22Rv1 (cell line): ENCODE data around the gene SHCBP1L.
"Not testable (repeated sequence)": the region's sequence is repeated elsewhere in the genome, so short reads cannot be mapped to it uniquely, and the experiment has no call there.

Experiments
- ZFX ChIP-seq: fragments of 450-650 bp; IDR thresholded peaks from 2 replicates; pipeline ENCODE4 v1.6.1; 2017; ENCODE audit warnings: antibody characterized with exemption, borderline replicate concordance
- TF ChIP-seq, protein P1 (sequence below): fragments of 450-650 bp; IDR thresholded peaks from 2 replicates; pipeline ENCODE4 v1.5.1; 2017; ENCODE audit warnings: mild to moderate bottlenecking

DNA sequence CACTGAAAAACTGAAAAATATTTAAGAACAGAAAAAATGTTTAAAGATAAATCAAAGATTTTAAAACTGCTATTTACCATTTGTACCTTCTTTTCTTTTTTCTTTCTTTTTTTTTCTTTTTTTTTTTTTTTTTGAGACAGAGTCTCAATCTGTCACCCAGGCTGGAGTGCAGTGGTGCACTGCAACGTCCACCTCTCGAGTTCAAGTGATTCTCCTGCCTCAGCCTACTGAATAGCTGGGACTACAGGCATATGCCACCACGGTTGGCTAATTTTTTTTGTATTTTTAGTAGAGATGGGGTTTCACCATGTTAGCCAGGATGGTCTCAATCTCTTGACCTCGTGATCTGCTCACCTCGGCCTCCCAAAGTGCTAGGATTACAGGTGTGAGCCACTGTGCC lies 51.0 kb downstream of the SHCBP1L start:
- TF ChIP-seq, protein P1, sequence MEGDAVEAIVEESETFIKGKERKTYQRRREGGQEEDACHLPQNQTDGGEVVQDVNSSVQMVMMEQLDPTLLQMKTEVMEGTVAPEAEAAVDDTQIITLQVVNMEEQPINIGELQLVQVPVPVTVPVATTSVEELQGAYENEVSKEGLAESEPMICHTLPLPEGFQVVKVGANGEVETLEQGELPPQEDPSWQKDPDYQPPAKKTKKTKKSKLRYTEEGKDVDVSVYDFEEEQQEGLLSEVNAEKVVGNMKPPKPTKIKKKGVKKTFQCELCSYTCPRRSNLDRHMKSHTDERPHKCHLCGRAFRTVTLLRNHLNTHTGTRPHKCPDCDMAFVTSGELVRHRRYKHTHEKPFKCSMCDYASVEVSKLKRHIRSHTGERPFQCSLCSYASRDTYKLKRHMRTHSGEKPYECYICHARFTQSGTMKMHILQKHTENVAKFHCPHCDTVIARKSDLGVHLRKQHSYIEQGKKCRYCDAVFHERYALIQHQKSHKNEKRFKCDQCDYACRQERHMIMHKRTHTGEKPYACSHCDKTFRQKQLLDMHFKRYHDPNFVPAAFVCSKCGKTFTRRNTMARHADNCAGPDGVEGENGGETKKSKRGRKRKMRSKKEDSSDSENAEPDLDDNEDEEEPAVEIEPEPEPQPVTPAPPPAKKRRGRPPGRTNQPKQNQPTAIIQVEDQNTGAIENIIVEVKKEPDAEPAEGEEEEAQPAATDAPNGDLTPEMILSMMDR = not testable (repeated sequence)
- TF ChIP-seq ZFX = not testable (repeated sequence)
